22Rv1 (cell line): ENCODE measurements around the gene CEP85.

Source experiments
- H3K27ac ChIP-seq: fragments of 450-650 bp; 2 replicates; pipeline ENCODE4 v1.5.1; 2017
- ZFX ChIP-seq: fragments of 450-650 bp; IDR thresholded peaks from 2 replicates; pipeline ENCODE4 v1.6.1; 2017; ENCODE audit warnings: antibody characterized with exemption, borderline replicate concordance
- TF ChIP-seq, protein P1 (sequence below): fragments of 450-650 bp; IDR thresholded peaks from 2 replicates; pipeline ENCODE4 v1.5.1; 2017; ENCODE audit warnings: mild to moderate bottlenecking

Gene CEP85

DNA sequence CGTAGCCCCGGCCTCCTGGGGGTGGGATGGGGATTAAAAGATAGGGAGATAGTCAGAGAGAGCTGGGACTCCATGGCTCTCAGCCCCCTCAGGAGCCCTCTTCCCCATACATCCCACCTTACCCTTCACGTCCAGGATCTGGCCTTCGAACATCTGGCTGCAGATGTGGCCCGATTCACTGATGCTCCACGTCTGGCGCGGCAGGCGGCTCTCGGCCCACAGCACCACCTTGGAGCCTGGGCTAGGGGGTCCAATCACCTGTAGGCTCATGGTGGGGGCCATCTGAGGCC, 88.0 kb downstream of the CEP85 start:
- no peak for TF ChIP-seq ZFX
- TF ChIP-seq, protein P1, sequence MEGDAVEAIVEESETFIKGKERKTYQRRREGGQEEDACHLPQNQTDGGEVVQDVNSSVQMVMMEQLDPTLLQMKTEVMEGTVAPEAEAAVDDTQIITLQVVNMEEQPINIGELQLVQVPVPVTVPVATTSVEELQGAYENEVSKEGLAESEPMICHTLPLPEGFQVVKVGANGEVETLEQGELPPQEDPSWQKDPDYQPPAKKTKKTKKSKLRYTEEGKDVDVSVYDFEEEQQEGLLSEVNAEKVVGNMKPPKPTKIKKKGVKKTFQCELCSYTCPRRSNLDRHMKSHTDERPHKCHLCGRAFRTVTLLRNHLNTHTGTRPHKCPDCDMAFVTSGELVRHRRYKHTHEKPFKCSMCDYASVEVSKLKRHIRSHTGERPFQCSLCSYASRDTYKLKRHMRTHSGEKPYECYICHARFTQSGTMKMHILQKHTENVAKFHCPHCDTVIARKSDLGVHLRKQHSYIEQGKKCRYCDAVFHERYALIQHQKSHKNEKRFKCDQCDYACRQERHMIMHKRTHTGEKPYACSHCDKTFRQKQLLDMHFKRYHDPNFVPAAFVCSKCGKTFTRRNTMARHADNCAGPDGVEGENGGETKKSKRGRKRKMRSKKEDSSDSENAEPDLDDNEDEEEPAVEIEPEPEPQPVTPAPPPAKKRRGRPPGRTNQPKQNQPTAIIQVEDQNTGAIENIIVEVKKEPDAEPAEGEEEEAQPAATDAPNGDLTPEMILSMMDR, result no peak
- H3K27ac ChIP-seq, result no peak overlapping the region

DNA sequence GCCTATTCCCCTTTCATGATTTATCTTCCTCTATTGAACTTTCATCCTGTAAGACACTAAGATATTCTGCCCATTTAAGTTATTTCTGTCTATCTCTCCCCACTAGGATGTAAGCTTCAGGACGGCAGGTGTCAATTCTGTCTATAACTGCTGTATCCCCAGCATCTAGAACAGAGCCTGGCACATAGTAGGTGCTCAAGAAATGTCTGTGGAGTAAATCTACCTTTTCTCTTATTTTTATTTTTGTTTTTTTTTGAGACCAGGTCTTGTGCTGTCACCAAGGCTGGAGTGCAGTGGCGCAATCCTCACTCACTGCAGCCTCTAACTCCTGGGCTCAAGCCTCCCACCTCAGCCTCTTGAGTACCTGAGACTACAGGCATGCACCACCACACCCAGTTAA, 89.4 kb downstream of the CEP85 start:
- H3K27ac ChIP-seq, result no peak overlapping the region
- TF ChIP-seq, protein P1, result no peak
- no peak for TF ChIP-seq ZFX

DNA sequence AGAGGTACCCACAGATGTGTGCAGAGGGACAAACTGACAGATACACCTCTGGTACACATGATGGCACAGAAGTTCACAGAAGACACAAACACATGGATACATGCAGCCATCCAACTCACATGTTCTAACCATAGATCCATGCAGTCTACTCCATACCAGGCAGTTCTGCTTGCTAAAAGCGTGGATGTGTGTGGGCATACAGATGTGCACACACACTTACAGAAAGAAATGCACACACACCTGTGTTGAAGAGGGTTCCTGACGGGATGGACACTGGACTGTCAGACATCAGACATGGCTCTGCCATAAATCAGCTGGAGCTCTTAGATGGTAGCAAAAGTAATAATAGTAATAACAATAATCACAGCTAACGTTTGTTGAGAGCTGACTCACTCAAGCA, 90.5 kb downstream of the CEP85 start:
- no peak for TF ChIP-seq ZFX
- TF ChIP-seq, protein P1, result no peak
- no peak overlapping the region for H3K27ac ChIP-seq

DNA sequence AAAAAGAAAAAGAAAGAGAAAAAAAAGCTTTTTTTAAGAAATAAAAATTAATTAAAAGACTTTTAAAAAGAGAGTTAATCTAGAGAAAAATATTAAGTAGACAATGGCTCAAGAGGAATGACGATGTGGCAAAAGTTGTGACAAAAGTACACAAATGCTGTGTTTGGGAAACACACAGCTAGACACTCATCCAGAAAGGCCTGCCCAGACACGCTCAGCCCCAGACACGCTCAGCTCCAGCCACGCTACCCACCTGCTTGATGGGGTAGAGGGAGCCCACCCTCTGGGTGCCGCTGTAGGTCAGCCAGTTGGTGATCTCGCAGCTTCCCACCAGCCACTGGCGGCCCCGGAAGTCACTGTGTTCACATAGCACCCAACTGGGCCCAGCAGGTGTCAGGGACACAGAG, 94.0 kb downstream of the CEP85 start:
- no peak for TF ChIP-seq ZFX
- TF ChIP-seq, protein P1, result no peak
- no peak overlapping the region for H3K27ac ChIP-seq
